Measurements from ENCODE around the gene ZNF20. TPM values are rescaled to one million over a fixed set of nuclear protein-coding genes. Genes with fewer than 3 reads are reported as not detected.

ZNF20 gene
- polyA plus RNA-seq, 1 donor (not counting 4 experiments of a cell fraction or from before 2014, with no cell fraction given): 2.4 TPM

- Histone ChIP-seq H3K79me2 (ENCODE audit: control insufficient read depth, insufficient read depth, low read length) (no peaks in the 10 kb centered on the region), H3K4me3 (ENCODE audit: control insufficient read depth in 2 of 3, extremely low read depth in 1 of 3, insufficient read depth in 2 of 3, low read depth in 1 of 3, low read length in 3 of 3) (no peak overlapping the region), H4K20me1 (ENCODE audit: control insufficient read depth, extremely low read depth, insufficient read depth, low read length) (no peaks in the 10 kb centered on the region), H3K4me2 (ENCODE audit: control insufficient read depth, extremely low read depth, insufficient read depth, low read depth, low read length) (no peak overlapping the region), H3K27me3 (ENCODE audit: control insufficient read depth, extremely low read depth, insufficient read depth, low read length) (no peaks in the 10 kb centered on the region), H3K9ac (ENCODE audit: control insufficient read depth, extremely low read depth, insufficient read depth, low read length) (no peak overlapping the region), H2AFZ (ENCODE audit: control insufficient read depth, low read length) (no peak overlapping the region), H3K4me1 (ENCODE audit: control insufficient read depth, extremely low read depth, insufficient read depth, low read length) (no peaks in the 10 kb centered on the region), H3K36me3 (ENCODE audit: control insufficient read depth in 2 of 2, extremely low read depth in 1 of 2, insufficient read depth in 2 of 2, low read length in 2 of 2) (no peaks in the 10 kb centered on the region), H3K9me1 (ENCODE audit: control insufficient read depth, extremely low read depth, insufficient read depth, low read length) (no peaks in the 10 kb centered on the region), H3K9me3 (ENCODE audit: control insufficient read depth, low read depth, low read length) (no peaks in the 10 kb centered on the region), H3K27ac (ENCODE audit: control insufficient read depth, insufficient read depth, low read length) (no peak overlapping the region)
- FAIRE-seq: no peak
- no peak for DNase-seq (ENCODE audit: low read depth, low spot score)
- TF ChIP-seq EZH2 (IDR thresholded peaks at IDR 0.05; ENCODE audit: low read length): no peak
- TF ChIP-seq CTCF (optimal IDR thresholded peaks at IDR 0.05 in 1 of 3, IDR thresholded peaks at IDR 0.05 in 1 of 3, conservative IDR thresholded peaks at IDR 0.05 in 1 of 3; ENCODE audit: extremely low read depth in 1 of 3, insufficient read depth in 2 of 3, low read length in 3 of 3): no peak
- dilution Hi-C loops (cut with MboI; ENCODE audit: extremely low pct_ligation_motif_present, low sequenced_read_pairs): no loop called here
Observed at GRCh38 chr19:12113121-12113520, 27.0 kb downstream of the ZNF20 start.

GRCh38 chr19:12112701-12113100, 27.4 kb downstream of the ZNF20 start:
- Histone ChIP-seq H3K27me3 (ENCODE audit: control insufficient read depth, extremely low read depth, insufficient read depth, low read length) (no peaks in the 10 kb centered on the region), H3K4me3 (ENCODE audit: control insufficient read depth in 2 of 3, extremely low read depth in 1 of 3, insufficient read depth in 2 of 3, low read depth in 1 of 3, low read length in 3 of 3) (no peak overlapping the region), H2AFZ (ENCODE audit: control insufficient read depth, low read length) (no peak overlapping the region), H3K79me2 (ENCODE audit: control insufficient read depth, insufficient read depth, low read length) (no peaks in the 10 kb centered on the region), H3K9me3 (ENCODE audit: control insufficient read depth, low read depth, low read length) (no peaks in the 10 kb centered on the region), H3K4me1 (ENCODE audit: control insufficient read depth, extremely low read depth, insufficient read depth, low read length) (no peaks in the 10 kb centered on the region), H3K9me1 (ENCODE audit: control insufficient read depth, extremely low read depth, insufficient read depth, low read length) (no peaks in the 10 kb centered on the region), H3K9ac (ENCODE audit: control insufficient read depth, extremely low read depth, insufficient read depth, low read length) (no peak overlapping the region), H3K27ac (ENCODE audit: control insufficient read depth, insufficient read depth, low read length) (no peak overlapping the region), H4K20me1 (ENCODE audit: control insufficient read depth, extremely low read depth, insufficient read depth, low read length) (no peaks in the 10 kb centered on the region), H3K36me3 (ENCODE audit: control insufficient read depth in 2 of 2, extremely low read depth in 1 of 2, insufficient read depth in 2 of 2, low read length in 2 of 2) (no peaks in the 10 kb centered on the region), H3K4me2 (ENCODE audit: control insufficient read depth, extremely low read depth, insufficient read depth, low read depth, low read length) (no peak overlapping the region)
- dilution Hi-C loops (cut with MboI; ENCODE audit: extremely low pct_ligation_motif_present, low sequenced_read_pairs): no loop called here
- no peak for DNase-seq (ENCODE audit: low read depth, low spot score)
- FAIRE-seq: no peak
- TF ChIP-seq CTCF (optimal IDR thresholded peaks at IDR 0.05 in 1 of 3, IDR thresholded peaks at IDR 0.05 in 1 of 3, conservative IDR thresholded peaks at IDR 0.05 in 1 of 3; ENCODE audit: extremely low read depth in 1 of 3, insufficient read depth in 2 of 3, low read length in 3 of 3) (no peak), EZH2 (IDR thresholded peaks at IDR 0.05; ENCODE audit: low read length) (no peak)

Data from keratinocyte (primary cell).